Body of pancreas (tissue), 4 donors: ENCODE data around the gene LDLRAD4.

ENCODE experiments used
- POLR2A ChIP-seq, 3 donors: fragments of 450-650 bp; IDR thresholded peaks; one replicate each; pipeline ENCODE4 v1.6.1; 2016; ENCODE audit warnings: antibody characterized with exemption in 3 of 3, mild to moderate bottlenecking in 2 of 3
- TF ChIP-seq, protein P1 (sequence below), 7 experiments: fragments of 450-650 bp in 4 of 7; fragments of 200-600 bp in 3 of 7; sonication (generic) in 3 of 7; IDR thresholded peaks; one replicate each; pipeline ENCODE4 v1.5.1; 2016 to 2019; ENCODE audit warnings: antibody characterized with exemption in 7 of 7

DNA sequence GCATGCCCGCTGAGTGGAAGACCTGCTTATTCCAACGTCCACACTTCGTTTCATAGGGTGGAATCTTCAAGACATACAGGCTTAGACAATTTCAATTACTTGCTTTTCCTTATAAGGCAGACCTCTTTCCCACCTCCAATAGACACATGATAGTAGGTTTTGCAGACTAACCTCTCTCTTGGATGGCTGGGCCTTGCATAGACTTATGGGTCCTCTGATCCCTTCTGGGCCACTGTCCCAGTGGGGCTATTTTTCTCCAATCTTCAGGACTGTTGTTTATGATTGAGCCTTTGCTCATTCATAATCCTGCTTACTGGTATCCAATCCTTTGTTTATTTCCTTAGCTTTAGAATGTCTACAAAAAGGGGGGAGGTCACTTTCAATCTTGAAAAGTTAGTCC lies 368.9 kb downstream of the LDLRAD4 start:
- TF ChIP-seq, protein P1, sequence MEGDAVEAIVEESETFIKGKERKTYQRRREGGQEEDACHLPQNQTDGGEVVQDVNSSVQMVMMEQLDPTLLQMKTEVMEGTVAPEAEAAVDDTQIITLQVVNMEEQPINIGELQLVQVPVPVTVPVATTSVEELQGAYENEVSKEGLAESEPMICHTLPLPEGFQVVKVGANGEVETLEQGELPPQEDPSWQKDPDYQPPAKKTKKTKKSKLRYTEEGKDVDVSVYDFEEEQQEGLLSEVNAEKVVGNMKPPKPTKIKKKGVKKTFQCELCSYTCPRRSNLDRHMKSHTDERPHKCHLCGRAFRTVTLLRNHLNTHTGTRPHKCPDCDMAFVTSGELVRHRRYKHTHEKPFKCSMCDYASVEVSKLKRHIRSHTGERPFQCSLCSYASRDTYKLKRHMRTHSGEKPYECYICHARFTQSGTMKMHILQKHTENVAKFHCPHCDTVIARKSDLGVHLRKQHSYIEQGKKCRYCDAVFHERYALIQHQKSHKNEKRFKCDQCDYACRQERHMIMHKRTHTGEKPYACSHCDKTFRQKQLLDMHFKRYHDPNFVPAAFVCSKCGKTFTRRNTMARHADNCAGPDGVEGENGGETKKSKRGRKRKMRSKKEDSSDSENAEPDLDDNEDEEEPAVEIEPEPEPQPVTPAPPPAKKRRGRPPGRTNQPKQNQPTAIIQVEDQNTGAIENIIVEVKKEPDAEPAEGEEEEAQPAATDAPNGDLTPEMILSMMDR (IDR thresholded peaks at IDR 0.05), result no peak
- TF ChIP-seq POLR2A (IDR thresholded peaks at IDR 0.05), result no peak
